ENCODE results near the gene PNLIPRP1.

- TF ChIP-seq FOXA1 (IDR thresholded peaks at IDR 0.05) (no peak), ELF4 (IDR thresholded peaks at IDR 0.05) (no peak), FOXM1 (IDR thresholded peaks at IDR 0.05; ENCODE audit: borderline replicate concordance) (no peak), BHLHE40 (IDR thresholded peaks at IDR 0.05; ENCODE audit: borderline replicate concordance) (no peak), LEF1 (IDR thresholded peaks at IDR 0.05; ENCODE audit: borderline replicate concordance) (no peak), NFRKB (IDR thresholded peaks at IDR 0.05) (no peak), SUZ12 (IDR thresholded peaks at IDR 0.05) (no peak), PKNOX1 (IDR thresholded peaks at IDR 0.05) (no peak), SP1 (IDR thresholded peaks at IDR 0.05) (no peak), CTBP1 (IDR thresholded peaks at IDR 0.05; ENCODE audit: borderline replicate concordance) (no peak), TARDBP (IDR thresholded peaks at IDR 0.05) (no peak)
Measured at GRCh38 chr10:116555880-116556279, 34.9 kb upstream of the PNLIPRP1 start.
